Measurements from ENCODE around the gene AP2M1. TPM values are rescaled to one million over a fixed set of nuclear protein-coding genes. Genes with fewer than 3 reads are reported as not detected.
A peak's percentile ranks its signal among the peaks of the same experiment; 100 is the strongest.

AP2M1 gene
- total and polyA plus RNA-seq, 2 of the 13 experiments (the other 11 are each of a cell fraction or from before 2014, with no cell fraction given) = 126 to 146 TPM

DNA sequence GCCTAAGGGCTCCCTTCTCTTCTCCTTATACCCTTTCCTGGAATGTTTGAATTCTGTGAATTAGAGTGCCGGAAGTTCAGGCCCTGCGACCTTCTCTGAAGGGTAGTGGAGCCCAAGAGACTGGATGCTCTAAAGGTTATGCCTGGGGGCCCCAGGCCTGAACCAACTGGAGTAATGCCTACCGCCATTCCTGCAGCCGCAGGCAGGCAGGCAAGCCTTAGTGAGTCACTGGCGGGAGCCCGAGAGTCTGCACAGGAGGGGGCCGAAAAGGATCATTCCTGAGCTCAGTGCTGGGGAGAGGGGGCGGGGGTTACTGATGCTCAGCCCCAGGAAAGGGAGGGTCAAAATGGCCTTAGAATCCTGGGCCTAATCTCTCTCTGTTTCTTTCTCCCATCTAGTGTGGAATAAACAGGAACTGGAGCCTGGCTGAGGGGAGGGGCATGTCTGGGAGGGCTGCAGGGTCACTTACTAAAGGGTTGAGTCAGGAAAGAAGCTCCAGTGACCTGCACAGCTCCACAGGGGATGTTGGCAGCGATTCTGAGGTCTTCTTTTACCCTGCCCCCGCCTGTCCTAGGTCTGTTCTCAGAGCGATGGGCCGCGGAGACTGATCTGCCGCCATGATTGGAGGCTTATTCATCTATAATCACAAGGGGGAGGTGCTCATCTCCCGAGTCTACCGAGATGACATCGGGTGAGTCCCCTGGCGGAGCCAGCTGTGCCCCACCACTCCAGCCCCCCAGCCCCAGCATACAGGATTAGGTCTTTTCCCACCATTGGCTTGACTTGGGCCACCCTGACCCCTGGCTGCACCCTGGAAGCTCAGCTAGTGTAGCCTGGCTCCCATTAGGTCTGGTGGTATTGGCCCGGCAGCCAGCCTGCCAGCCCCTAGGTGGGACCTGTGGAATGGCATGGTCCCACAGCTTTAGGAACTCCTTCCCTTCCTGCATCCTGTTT, 2.0 kb downstream of the AP2M1 start (continued):
- TF ChIP-seq ZNF550 (CRISPR knock-in tag; IDR thresholded peaks at IDR 0.05; ENCODE audit: borderline replicate concordance) (no peak), KMT2A (CRISPR knock-in tag; IDR thresholded peaks at IDR 0.05) (peak; percentile 25; the same call in 1 of the 2 replicates), YY1 (IDR thresholded peaks at IDR 0.05; ENCODE audit: insufficient read depth, insufficient replicate concordance, low read depth, low read length) (peak; percentile 73), KDM2A (CRISPR knock-in tag; IDR thresholded peaks at IDR 0.05; ENCODE audit: borderline replicate concordance, low read depth) (0 out of 2 replicates have a peak, but pooled peaks have one; percentile 22), NAIF1 (CRISPR knock-in tag; IDR thresholded peaks at IDR 0.05; ENCODE audit: borderline replicate concordance) (no peak), POLR2A (IDR thresholded peaks at IDR 0.05; ENCODE audit: insufficient read depth in 1 of 2, low read depth in 2 of 2, low read length in 2 of 2) (peak in 1 of 2 experiments; percentile 23; a peak in 1 of 4 replicates)
- TF ChIP-seq, protein P1, sequence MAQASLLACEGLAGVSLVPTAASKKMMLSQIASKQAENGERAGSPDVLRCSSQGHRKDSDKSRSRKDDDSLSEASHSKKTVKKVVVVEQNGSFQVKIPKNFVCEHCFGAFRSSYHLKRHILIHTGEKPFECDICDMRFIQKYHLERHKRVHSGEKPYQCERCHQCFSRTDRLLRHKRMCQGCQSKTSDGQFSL (CRISPR knock-in tag; IDR thresholded peaks at IDR 0.05) = no peak
- TF ChIP-seq, protein P2, sequence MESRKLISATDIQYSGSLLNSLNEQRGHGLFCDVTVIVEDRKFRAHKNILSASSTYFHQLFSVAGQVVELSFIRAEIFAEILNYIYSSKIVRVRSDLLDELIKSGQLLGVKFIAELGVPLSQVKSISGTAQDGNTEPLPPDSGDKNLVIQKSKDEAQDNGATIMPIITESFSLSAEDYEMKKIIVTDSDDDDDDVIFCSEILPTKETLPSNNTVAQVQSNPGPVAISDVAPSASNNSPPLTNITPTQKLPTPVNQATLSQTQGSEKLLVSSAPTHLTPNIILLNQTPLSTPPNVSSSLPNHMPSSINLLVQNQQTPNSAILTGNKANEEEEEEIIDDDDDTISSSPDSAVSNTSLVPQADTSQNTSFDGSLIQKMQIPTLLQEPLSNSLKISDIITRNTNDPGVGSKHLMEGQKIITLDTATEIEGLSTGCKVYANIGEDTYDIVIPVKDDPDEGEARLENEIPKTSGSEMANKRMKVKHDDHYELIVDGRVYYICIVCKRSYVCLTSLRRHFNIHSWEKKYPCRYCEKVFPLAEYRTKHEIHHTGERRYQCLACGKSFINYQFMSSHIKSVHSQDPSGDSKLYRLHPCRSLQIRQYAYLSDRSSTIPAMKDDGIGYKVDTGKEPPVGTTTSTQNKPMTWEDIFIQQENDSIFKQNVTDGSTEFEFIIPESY (CRISPR knock-in tag; IDR thresholded peaks at IDR 0.05) = peak; percentile 95
- TF ChIP-seq, protein P3, sequence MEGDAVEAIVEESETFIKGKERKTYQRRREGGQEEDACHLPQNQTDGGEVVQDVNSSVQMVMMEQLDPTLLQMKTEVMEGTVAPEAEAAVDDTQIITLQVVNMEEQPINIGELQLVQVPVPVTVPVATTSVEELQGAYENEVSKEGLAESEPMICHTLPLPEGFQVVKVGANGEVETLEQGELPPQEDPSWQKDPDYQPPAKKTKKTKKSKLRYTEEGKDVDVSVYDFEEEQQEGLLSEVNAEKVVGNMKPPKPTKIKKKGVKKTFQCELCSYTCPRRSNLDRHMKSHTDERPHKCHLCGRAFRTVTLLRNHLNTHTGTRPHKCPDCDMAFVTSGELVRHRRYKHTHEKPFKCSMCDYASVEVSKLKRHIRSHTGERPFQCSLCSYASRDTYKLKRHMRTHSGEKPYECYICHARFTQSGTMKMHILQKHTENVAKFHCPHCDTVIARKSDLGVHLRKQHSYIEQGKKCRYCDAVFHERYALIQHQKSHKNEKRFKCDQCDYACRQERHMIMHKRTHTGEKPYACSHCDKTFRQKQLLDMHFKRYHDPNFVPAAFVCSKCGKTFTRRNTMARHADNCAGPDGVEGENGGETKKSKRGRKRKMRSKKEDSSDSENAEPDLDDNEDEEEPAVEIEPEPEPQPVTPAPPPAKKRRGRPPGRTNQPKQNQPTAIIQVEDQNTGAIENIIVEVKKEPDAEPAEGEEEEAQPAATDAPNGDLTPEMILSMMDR (CRISPR knock-in tag; IDR thresholded peaks at IDR 0.05) = peak; percentile 9; the same call in 1 of the 2 replicates
